AG10803 (cell line): ENCODE data around the gene PNCK.

Source experiments
- DNase-seq: peaks from one replicate; pipeline ENCODE4 v3.0.0; 2010; ENCODE audit warnings: low read depth
- H3K4me3 ChIP-seq: 2 replicates; pipeline ENCODE4 v1.5.1; 2011; ENCODE audit warnings: mild to moderate bottlenecking, low read length, control low read depth
- CTCF ChIP-seq: conservative IDR thresholded peaks from 2 replicates; pipeline ENCODE4 v1.5.1; 2011; ENCODE audit warnings: mild to moderate bottlenecking, low read length, control low read depth, inconsistent platforms

PNCK gene

GRCh38 chrX:153635388-153635787 lies 38.2 kb downstream of the PNCK start:
- TF ChIP-seq CTCF = no peak
- no peak overlapping the region for H3K4me3 ChIP-seq
- DNase-seq = no peak

- no peak for TF ChIP-seq CTCF
- DNase-seq = no peak
- H3K4me3 ChIP-seq = no peak overlapping the region
Measured at GRCh38 chrX:153634832-153635231, 38.8 kb downstream of the PNCK start.

GRCh38 chrX:153634236-153634635 lies 39.4 kb downstream of the PNCK start:
- DNase-seq = no peak
- no peak for TF ChIP-seq CTCF
- no peak overlapping the region for H3K4me3 ChIP-seq

- no peak for TF ChIP-seq CTCF
- no peak overlapping the region for H3K4me3 ChIP-seq
- DNase-seq = no peak
Measured at GRCh38 chrX:153633607-153634180, 39.9 kb downstream of the PNCK start.

GRCh38 chrX:153633048-153633447 lies 40.6 kb downstream of the PNCK start:
- TF ChIP-seq CTCF = no peak
- no peak overlapping the region for H3K4me3 ChIP-seq
- DNase-seq = no peak

GRCh38 chrX:153632595-153632946 lies 41.0 kb downstream of the PNCK start:
- no peak overlapping the region for H3K4me3 ChIP-seq
- DNase-seq = no peak
- TF ChIP-seq CTCF = no peak

GRCh38 chrX:153631907-153632594 lies 41.6 kb downstream of the PNCK start:
- DNase-seq = no peak
- no peak for TF ChIP-seq CTCF
- H3K4me3 ChIP-seq = no peak overlapping the region
